Measurements from ENCODE around the gene GPR157. TPM values are rescaled to one million over a fixed set of nuclear protein-coding genes. Genes with fewer than 3 reads are reported as not detected.

The GPR157 gene
- polyA plus RNA-seq, 2 of the 4 experiments (the other 2 are of a cell fraction), result 3.6 to 4.7 TPM

DNA sequence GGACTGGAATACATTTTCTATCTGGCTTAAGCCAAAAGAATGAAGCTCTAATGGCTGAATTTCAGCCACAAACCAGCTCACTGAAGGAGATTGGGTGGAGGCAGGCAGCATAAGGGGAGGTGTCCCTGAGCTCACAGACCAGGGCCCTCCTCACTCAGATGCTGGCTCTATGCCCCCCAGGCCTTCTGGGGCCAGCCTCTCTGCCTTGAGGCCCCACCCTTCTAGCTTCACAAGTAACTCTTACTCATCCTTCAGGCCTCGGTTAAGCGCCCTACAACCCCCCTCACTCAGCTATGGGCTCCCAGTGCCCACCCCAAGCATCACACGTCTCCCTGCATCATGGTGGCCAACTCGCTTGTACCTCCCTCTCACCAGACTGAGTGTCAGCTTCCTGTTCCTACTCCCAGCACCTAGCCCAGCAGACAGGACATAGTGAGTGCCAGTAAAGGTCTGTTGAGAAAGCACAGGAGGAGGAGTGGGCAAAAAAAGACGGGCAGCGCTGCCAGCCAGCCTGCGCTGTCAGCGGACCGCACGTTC, 40.8 kb upstream of the GPR157 start:
- TF ChIP-seq NFE2L2 (conservative IDR thresholded peaks at IDR 0.05; ENCODE audit: low read length), result no peak
- TF ChIP-seq ZFP36 (IDR thresholded peaks at IDR 0.05; ENCODE audit: borderline replicate concordance, partially characterized antibody), result no peak
- TF ChIP-seq POLR2A (IDR thresholded peaks at IDR 0.05; ENCODE audit: low read length), result no peak
- TF ChIP-seq, protein P1, sequence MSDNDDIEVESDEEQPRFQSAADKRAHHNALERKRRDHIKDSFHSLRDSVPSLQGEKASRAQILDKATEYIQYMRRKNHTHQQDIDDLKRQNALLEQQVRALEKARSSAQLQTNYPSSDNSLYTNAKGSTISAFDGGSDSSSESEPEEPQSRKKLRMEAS (IDR thresholded peaks at IDR 0.05), result no peak
- TF ChIP-seq NPAS2 (CRISPR knock-in tag; IDR thresholded peaks at IDR 0.05; ENCODE audit: borderline replicate concordance), result no peak
- TF ChIP-seq MAFK (IDR thresholded peaks at IDR 0.05; ENCODE audit: partially characterized antibody), result no peak
- TF ChIP-seq CBX2 (IDR thresholded peaks at IDR 0.05; ENCODE audit: borderline replicate concordance, low read depth), result no peak
- no peak for TF ChIP-seq ZSCAN20 (CRISPR knock-in tag; IDR thresholded peaks at IDR 0.05)
- TF ChIP-seq RCOR1 (IDR thresholded peaks at IDR 0.05; ENCODE audit: low read depth, low read length), result no peak
- TF ChIP-seq MAZ (IDR thresholded peaks at IDR 0.05; ENCODE audit: borderline replicate concordance, low read depth, low read length), result no peak
- TF ChIP-seq EHMT2 (IDR thresholded peaks at IDR 0.05; ENCODE audit: low read depth), result no peak
- TF ChIP-seq ESRRA (IDR thresholded peaks at IDR 0.05; ENCODE audit: borderline replicate concordance, low read length), result no peak
- no peak for TF ChIP-seq ZNF302 (CRISPR knock-in tag; IDR thresholded peaks at IDR 0.05)
- no peak for TF ChIP-seq RAD21 (conservative IDR thresholded peaks at IDR 0.05 in 1 of 2, IDR thresholded peaks at IDR 0.05 in 1 of 2)
- no peak for TF ChIP-seq HDAC2 (IDR thresholded peaks at IDR 0.05)
- TF ChIP-seq JUNB (IDR thresholded peaks at IDR 0.05), result no peak
- no peak for TF ChIP-seq CHD2 (IDR thresholded peaks at IDR 0.05; ENCODE audit: low read length, partially characterized antibody)
- no peak for TF ChIP-seq HOXB5 (CRISPR knock-in tag; IDR thresholded peaks at IDR 0.05)
- WGBS (ENCODE audit: missing lambda C conversion rate), result 97% methylated on average over 10 of the region's 10 CpGs
- FAIRE-seq (no peak), DNase-seq (ENCODE audit: low read depth in 1 of 2, low spot score in 1 of 2) (no peak), ATAC-seq (no peak)
- Histone ChIP-seq H3K4me1 (peaks cover 31% of the 10 kb centered on the region), H3K4me2 (no peak overlapping the region), H3K27ac (peak overlapping the region in 1 of 2 experiments; percentile 37; a peak in 1 of 6 replicates), H3K4me3 (no peak overlapping the region), H3K9me3 (no peaks in the 10 kb centered on the region)
- POLR2A ChIA-PET, result no interaction called here
- CTCF ChIA-PET, result interaction anchor here (0.8 to 1.4 kb wide), 5 partner anchors 9 to 326 kb away, joined by 3 to 7 read pairs (median 3); no protein-coding TSS in a partner anchor

DNA sequence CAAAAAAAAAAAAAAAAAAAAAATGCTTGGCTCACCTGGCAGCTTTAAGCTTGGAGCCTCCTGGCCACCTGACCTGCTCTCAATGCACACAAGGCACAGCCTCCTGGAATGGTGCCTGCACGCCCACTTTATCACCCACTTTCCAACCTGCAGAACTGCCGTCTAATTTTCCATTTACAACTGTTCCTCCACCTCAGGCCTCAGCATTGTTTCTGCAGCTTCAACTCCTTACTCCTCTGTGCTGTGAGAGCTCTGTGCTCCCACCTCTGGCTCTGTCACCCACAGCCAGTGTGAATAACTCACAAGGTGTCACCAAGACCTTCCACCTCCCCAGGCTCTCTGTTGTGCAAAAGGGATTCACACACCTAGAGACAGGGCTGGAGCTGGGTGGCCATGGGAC, 38.7 kb upstream of the GPR157 start:
- no peaks in the 10 kb centered on the region for H3K9me3 ChIP-seq
- peak overlapping the region in 1 of 2 experiments; percentile 9; a peak in 1 of 6 replicates for H3K27ac ChIP-seq
- no peak for TF ChIP-seq NFE2L2 (conservative IDR thresholded peaks at IDR 0.05; ENCODE audit: low read length)
- no peak for TF ChIP-seq ZSCAN20 (CRISPR knock-in tag; IDR thresholded peaks at IDR 0.05)
- no peak for TF ChIP-seq RFX5 (IDR thresholded peaks at IDR 0.05)
- TF ChIP-seq NR3C1 (IDR thresholded peaks at IDR 0.05), result no peak
- TF ChIP-seq, protein P2, sequence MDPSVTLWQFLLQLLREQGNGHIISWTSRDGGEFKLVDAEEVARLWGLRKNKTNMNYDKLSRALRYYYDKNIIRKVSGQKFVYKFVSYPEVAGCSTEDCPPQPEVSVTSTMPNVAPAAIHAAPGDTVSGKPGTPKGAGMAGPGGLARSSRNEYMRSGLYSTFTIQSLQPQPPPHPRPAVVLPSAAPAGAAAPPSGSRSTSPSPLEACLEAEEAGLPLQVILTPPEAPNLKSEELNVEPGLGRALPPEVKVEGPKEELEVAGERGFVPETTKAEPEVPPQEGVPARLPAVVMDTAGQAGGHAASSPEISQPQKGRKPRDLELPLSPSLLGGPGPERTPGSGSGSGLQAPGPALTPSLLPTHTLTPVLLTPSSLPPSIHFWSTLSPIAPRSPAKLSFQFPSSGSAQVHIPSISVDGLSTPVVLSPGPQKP (IDR thresholded peaks at IDR 0.05; ENCODE audit: low read depth, low read length), result no peak
- TF ChIP-seq POLR2A (IDR thresholded peaks at IDR 0.05; ENCODE audit: low read length), result no peak
- no peak for TF ChIP-seq HDAC2 (IDR thresholded peaks at IDR 0.05)
- no peak for TF ChIP-seq CBX2 (IDR thresholded peaks at IDR 0.05; ENCODE audit: borderline replicate concordance, low read depth)
- no peak for TF ChIP-seq JUN (IDR thresholded peaks at IDR 0.05)
- no peak for TF ChIP-seq MAZ (IDR thresholded peaks at IDR 0.05; ENCODE audit: borderline replicate concordance, low read depth, low read length)
- no peak for TF ChIP-seq EHMT2 (IDR thresholded peaks at IDR 0.05; ENCODE audit: low read depth)
- no peak for TF ChIP-seq TP53 (CRISPR knock-in tag; IDR thresholded peaks at IDR 0.05)
- TF ChIP-seq, protein P3, sequence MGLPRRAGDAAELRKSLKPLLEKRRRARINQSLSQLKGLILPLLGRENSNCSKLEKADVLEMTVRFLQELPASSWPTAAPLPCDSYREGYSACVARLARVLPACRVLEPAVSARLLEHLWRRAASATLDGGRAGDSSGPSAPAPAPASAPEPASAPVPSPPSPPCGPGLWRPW (IDR thresholded peaks at IDR 0.05), result no peak
- TF ChIP-seq, protein P4, sequence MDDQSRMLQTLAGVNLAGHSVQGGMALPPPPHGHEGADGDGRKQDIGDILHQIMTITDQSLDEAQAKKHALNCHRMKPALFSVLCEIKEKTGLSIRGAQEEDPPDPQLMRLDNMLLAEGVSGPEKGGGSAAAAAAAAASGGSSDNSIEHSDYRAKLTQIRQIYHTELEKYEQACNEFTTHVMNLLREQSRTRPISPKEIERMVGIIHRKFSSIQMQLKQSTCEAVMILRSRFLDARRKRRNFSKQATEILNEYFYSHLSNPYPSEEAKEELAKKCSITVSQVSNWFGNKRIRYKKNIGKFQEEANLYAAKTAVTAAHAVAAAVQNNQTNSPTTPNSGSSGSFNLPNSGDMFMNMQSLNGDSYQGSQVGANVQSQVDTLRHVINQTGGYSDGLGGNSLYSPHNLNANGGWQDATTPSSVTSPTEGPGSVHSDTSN (IDR thresholded peaks at IDR 0.05), result no peak
- TF ChIP-seq RNF2 (IDR thresholded peaks at IDR 0.05; ENCODE audit: borderline replicate concordance, low read depth), result no peak
- no peak for TF ChIP-seq ZNF302 (CRISPR knock-in tag; IDR thresholded peaks at IDR 0.05)
- peaks cover 45% of the 10 kb centered on the region for H3K4me1 ChIP-seq
- no peak for DNase-seq (ENCODE audit: low read depth in 1 of 2, low spot score in 1 of 2)
- H3K4me2 ChIP-seq, result no peak overlapping the region
- no peak for ATAC-seq
- ChIA-PET CTCF (interaction anchor here (1.2 to 1.7 kb wide), 5 partner anchors 12 to 249 kb away, joined by 3 to 7 read pairs (median 6); partner anchors contain the start of gene GPR157), POLR2A (no interaction called here)
- no peak for FAIRE-seq
- WGBS (ENCODE audit: missing lambda C conversion rate), result 83% methylated on average over 2 of the region's 2 CpGs
- no peak overlapping the region for H3K4me3 ChIP-seq
